ENCODE measurements around the gene GSTO2.
"Not testable (repeated sequence)": the region's sequence is repeated elsewhere in the genome, so short reads cannot be mapped to it uniquely, and the experiment has no call there.

The GSTO2 gene

DNA sequence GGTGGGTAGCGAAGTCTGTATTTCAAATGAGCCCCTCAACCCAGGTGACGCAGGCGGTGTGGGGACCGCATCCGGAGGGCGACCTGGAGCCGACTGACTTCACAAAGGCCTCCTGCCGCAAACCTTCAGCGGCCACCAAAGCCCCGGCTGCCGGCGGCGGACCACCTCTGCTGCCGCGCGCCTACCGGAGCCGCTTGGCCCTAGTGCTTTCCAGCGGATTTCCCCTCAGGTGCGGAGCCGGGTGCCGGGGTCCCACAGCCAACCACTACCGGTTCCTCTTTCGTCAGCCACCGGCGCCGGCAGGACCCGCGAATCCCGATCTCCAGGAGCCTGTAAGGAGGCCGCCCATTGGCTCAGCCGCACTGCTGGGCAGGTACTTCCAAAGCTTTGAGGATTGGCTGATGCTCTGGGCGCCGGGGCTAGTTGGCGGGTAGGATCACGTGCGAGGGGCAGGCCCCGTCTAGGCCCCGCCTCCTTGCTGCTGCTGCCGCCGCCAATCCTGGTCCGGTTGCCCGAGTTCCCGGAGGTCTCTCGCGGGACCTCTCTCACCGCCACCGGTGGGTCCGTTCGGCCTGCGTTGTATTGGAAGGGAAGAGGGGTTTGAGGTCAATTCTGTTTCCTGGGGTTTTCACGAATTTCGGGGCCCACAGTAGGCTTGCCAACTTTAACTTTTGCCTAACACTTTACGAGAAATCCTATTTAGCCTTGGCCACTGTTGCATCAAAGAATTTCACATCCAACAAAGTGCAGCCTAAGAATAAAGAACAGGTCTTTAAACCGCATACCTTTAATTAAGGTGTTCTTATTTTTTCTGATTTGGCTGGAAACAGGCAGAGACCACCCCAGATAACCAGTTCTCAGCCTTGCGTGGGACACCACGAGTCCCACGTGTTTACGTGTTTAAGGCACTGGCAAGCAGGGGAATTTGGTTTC lies at the start of gene GSTO2:
TSS of gene GSTO2 (plus strand) at position 472 of the 933 bp plus-strand sequence. CDS start 5,732 bp downstream, outside the sequence.
- DNase-seq = peak; percentile 95

DNA sequence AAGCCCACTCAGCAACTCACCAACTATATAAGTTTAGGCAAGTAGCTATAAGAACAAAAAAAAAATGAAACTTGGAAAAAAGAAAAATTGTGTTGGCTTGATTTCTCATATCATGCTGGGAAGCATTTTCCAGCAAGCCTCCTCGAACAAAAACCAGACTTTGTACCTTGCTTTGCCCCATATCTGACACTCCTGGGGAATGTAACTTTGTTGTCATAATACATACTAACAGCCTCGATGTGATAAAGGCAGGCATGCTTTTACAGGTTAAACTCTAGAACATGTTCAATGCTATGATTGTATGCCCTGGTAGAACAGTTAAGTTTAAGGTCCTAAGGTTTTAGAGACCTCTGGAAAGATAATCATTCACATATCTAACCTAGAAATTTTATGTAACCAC lies 48.5 kb upstream of the GSTO2 start:
- no peak for DNase-seq

DNA sequence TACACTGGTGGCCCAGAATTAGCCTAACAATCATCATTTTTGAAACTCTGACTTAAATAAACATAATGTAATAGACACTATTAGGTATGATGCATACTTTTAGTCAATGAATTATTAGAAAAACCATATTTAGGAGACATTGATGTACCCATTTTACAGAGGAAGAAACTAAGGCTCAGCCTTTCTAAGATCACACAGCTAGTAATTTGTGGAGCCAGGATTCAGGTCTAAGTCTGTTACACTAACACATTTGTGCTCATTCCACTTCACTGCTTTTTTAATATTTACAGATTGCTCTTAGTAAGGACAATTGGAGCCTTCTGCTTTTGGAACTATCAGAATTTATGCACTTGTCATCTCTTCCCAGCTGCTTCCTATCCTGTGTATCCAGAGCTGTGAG lies 45.7 kb upstream of the GSTO2 start:
- DNase-seq = no peak

DNA sequence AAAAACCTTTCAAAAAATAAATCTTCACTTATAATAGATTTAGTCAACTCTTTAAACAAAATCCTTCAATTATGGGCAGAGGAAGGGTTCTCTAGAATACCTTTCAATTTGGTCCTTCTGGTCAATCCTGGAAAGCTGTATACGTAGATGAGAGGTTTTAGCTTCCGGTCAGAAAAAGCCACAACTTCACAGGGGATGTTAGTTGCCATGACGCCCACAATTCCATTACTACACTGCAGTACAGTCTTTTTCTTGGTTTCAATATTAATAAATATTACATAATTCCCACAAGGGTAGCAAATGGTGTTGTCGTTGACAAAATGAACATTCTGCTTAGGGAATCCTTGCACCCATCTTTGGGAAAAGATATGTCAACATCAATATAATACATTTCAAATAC lies 38.5 kb upstream of the GSTO2 start:
- DNase-seq = peak; percentile 26

DNA sequence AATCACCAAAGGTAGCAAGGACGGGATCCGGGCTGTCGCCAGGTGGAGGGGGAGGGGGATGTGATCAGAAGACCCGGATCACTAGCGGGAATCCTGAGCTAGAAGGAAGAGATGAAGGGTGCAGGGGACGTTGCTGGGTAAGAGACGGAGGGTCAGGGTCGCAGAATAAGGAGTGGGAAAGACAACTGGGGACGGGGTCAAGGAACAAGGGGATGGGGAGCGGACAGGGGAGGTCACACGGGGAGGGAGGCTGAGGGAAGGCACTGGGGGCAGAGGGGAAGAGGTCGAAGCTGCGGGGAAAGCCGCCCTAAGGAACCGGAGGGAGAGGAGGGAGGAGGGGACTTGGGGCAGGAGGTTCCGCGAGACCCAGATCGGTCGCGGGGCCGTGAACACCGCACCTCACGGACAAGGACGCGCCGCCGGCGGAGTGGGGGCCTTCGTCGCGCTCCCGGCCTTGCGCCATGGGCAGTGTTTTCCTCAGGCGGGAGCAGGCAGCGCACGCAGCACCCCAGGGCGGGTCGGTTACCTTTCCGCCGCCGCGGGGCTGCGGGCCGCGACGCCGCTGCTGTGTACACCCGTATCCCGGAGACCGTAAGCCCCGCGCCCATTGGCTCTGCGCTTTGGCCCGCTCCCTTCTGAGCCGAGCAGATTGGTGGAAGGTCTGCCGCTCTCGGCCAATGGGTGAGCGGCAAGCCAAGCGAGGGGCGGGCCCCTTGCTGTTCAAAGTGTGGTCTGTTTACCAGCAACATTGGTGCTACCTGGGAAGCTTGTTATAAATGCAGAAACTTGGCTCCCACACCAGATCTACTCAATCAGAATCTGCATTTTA lies 37.0 kb upstream of the GSTO2 start, which contains the start of gene CFAP43:
TSS of gene CFAP43 (minus strand) at position 581 of the 829 bp plus-strand sequence. CDS start at position 463, 118 bp downstream.
- peak; percentile 98 for DNase-seq

DNA sequence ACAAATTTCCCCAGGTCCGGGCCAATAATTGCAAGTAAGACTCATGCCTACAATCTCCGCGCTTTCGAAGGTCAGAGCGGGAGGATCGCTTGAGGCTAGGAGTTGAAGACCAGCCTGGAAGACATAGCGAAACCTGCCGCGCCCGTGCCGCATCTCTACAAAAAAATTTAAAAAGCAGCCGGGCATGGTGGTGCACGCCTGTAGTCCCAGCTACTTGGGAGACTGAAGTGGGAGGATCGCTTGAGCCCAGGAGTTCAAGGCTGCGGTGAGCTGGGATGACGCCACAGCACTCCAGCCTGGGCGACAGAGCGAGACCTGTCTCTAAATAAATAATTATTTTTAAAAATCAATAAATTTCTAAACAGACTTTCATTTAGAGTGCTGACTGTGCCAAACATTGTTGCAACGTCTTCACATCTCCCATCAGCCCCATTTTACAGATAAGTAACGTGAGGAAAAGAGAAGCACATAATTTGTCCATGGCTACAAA lies 36.3 kb upstream of the GSTO2 start:
- DNase-seq = no peak

DNA sequence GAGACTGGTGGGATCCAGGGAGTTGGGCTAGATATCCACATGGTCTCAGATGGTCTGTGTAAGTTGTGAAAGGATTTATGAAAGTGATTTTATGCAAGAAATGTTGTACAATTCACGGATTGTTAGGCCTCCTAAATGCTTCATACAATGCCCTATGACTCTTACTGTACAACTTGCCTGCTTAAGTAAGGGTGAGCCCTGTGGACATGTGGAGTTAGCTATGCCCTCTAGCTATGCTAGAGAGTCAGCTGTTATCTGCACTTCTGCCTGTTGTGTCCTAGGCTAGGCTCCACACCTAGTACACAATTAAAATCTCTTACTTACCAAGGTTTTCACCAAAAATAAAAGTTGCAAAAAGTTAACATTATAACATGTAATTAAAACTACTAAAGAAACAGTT lies 35.2 kb upstream of the GSTO2 start:
- no peak for DNase-seq

DNA sequence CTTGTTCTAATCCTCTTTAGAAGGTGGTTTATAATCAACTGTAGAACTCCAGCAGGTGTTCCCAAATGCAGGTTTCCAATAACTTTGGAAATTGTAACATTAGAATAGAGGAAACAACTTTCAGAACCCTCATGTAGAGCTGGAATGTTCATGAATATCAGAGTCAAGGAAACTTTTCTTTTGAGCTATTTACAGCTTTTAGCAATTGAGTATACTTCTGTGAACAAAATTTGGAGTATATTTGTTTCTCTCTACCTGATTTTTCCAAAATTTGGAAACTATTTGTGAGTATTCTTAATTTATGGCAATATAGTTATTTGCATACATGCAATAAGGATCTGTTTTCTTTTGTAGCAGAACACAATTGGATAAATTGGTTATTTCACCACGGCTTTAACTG lies 34.0 kb upstream of the GSTO2 start:
- no peak for DNase-seq

DNA sequence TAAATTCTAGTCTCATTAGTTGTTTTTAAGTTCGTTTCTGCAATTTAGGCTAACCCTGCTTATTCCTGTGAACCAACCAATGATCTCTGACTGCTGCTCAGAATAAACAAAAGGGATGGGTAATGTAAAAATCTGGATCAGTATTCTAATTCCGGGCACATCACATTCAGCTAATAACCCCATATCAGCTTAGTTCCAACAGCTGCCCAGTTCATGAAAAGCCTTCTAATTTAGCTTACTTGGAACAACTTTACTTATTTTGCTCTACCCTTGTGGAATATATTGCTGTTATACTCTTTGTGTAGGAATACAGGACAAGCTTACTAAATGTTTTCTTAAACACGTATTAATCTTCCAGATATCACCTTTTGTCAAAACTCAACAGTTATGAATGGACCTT lies 33.2 kb upstream of the GSTO2 start:
- DNase-seq = no peak

DNA sequence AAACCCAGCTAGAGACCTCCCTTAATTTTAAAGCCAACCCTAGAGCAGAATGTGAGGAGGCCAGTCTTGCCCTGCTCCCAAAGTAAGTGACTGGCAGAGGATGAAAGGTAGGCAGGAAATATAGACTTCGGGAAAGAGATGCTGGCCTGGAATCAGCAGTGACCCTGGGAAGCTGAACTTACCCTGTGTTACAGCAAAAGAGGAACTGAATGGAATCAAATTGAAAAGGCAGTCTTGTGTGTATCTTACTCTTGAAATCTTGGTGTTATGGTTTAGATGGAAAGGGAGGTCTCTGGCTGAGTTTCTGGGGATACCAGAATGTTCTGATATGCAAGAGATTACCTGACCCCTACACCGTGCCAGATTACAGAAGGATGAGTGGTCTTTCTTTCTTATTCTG lies 28.9 kb upstream of the GSTO2 start:
- no peak for DNase-seq

DNA sequence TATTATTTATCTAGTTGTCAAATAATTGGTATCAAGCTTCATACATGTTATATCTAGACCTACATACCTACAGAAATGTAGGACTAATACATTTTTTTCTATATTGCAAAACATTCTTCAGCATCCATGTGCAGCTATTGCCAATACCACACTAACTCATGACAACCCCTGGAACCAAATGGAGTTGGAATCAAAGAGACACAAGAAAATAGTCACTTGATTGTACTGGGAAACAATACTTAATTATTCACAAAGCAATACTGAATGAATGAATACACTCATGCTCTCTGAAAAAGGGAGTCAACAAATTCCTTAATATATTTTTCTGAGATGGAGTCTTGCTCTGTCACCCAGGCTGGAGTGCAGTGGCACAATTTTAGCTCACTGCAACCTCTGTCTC lies 26.4 kb upstream of the GSTO2 start:
- DNase-seq = no peak

DNA sequence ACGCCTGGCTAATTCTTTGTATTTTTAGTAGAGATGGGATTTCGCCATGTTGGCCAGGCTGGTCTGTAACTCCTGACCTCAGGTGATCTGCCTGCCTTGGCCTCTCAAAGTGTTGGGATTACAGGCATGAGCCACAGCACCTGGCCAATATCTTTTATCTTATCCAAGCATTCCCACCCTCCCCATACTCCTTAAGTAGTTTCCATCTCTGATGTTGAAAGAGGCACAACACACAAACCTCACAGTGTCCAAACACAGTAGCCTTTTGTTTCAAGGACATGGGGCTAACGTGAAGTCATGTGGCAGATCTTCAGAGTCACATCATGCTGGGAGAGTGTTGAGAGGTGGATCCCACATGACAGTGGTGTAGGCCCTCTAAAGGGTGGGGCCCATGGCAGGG lies 26.0 kb upstream of the GSTO2 start:
- not testable (repeated sequence) for DNase-seq

DNA sequence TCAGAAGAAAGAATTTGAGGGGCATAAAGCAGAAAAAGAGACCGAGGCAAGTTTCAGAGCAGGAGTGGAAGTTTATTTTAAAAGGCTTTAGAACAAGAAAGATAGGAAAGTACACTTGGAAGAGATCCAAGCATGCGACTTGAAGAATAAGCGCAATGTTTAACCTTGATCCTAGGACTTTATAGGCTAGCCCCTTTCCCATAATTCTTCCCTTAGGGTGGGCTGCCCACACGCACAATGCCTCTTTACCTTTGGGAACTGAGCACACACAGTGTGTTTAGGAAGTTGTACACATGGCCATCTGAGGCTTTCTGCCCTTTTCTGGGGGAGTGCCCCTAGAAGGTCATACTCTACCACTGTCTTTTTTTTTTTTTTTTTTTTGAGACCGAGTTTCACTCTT lies 25.5 kb upstream of the GSTO2 start:
- no peak for DNase-seq

DNA sequence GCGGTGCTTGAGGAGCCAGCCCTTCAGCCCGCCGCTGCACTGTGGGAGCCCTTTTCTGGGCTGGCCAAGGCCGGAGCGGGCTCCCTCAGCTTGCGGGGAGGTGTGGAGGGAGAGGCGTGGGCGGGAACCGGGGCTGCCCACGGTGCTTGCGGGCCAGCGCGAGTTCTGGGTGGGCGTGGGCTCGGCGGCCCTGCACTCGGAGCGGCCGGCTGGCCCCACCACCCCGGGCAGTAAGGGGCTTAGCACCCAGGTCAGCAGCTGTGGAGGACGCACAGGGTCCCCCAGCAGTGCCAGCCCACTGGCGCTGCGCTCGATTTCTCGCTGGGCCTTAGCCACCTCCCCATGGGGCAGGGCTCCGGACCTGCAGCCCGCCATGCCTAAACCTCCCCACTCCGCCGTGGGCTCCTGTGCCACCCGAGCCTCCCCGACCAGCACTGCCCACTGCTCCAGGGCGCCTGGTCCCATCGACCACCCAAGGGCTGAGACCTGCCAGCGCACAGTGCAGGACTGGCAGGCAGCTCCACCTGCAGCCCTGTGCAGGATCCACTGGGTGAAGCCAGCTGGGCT lies 23.8 kb upstream of the GSTO2 start:
- DNase-seq = no peak

DNA sequence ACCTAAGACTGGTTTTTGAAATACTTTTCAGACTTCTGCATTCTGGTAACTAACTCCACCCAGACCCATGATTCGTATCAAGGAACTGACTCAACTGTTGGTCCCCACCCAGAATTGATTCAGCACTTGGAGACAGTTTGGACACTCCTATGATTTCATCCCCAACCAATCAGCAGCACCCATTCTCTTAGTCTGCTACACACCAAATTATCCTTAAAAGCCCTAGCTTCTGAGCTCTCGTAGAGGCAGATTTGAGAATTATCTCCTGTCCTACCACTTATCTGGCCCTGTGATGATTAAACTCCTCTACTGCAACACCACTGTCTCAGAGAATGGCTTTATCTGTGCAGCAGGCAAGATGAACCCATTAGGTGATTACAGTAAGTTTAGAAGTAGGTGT lies 22.0 kb upstream of the GSTO2 start:
- peak; percentile 97 for DNase-seq

DNA sequence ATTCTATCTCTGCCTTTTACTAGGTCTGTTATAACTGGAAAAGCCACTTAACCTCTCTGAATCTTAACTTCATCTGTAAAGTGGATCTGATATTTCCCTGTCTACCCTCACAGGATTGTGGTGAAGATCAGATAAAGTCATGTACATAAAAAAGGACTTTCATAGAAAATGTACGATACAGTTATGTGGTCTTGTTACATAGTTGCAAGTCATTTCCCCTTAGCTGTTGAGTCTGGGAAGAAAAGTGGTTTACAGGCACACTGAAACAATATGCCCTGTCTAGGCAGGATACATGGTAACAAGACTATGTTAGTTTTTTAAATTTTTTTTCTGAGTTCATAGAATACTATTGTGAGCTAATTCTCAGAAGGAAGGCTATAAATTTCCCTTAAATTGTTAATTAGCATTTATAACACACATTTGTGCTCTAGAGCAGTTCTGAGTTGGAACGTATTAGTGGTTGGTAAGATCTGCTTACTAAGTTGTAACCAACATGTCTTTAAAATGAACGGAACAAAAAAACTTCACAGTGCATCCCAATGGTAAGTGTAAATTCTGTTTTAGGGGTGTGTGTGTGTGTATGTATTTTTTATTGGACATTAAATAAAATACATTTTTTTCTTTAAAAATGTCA lies 21.4 kb upstream of the GSTO2 start:
- DNase-seq = peak; percentile 39

DNA sequence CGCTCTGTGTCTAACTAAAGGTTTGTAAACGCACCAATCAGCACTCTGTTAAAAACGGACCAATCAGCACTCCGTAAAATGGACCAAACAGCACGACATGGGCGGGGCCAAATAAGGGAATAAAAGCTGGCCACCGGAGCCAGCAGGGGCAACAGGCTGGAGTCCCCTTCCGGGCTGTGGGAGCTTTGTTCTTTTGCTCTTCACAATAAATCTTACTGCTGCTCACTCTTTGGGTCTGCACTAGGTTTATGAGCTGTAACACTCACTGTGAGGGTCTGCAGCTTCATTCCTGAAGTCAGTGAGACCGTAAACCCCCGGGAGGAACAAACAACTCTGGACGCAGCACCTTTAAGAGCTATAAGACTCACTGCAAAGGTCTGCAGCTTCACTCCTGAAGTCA lies 20.1 kb upstream of the GSTO2 start:
- DNase-seq = not testable (repeated sequence)

DNA sequence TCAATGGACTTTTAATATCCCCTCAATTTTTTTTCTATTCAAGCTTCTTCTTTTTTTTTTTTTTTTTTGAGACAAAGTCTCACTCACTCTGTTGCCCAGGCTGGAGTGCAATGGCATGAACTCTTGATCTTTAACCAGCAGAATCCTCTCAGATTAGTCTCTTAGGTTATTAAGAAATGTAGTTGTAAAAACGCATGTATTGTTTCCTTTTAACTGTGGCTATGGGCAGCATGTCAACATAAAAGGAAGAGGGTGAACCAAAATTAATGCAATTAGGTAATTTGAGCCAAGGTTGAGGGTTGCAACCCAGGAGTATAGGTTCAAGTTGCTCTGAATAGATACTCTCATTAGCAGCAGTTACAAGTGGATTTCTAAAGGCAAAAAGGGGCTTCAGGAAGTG lies 18.6 kb upstream of the GSTO2 start:
- no peak for DNase-seq

DNA sequence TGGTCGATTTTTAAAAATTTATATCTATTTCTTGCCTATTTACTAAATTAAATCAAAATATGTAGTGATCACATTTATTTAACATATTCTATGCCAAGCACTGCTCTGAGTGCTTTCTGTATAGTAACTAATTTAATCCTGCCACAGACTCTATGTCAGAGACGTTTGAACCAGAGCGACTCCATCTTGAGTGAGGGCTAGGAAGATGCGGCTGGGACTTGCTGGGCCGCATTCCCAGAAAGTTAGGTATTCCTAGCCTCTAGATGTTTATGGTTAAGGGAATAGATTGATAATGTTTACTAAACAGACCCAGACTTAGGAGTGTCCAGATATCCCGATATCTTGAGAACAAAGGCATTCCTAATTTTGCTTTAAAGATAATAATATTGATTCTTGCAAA lies 17.5 kb upstream of the GSTO2 start:
- DNase-seq = no peak

DNA sequence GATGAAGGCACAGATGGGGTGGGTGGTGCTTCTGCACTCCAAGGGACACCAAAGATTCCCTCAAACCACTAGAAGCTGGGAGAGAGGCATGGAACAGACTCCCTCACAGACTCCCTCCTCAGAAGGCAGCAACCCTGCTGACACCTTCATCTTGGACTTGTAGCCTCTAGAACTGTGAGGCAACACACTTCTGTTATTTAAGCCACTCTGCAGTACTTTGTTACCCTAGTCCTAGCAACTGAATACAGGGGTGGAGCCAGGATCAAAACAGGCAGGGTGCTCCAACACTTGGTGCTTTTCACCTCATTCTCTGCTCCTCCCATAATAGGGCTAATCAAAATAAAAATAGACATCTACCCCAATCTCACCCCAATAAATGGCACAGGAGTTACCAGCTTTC lies 16.6 kb upstream of the GSTO2 start:
- no peak for DNase-seq

DNA sequence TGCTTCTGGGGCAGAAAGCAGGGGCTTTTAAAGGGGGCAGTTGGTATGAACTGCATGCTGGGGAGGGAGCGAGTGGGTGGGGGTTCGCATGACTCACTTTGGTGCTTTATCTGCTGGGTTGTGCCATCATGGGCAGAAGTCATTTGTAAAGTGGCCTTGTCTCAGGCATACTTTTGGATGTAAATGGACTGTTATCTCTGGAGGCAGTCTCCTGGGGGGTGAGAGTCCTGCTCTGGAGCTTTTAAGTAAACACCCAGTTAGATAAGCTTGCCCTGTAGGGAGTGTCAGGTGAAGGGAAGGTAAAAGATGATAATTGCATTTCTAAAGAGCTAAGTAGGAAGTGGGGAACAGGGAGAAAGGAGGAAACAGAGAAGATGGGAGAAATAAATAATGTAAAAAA lies 15.9 kb upstream of the GSTO2 start:
- peak; percentile 22 for DNase-seq

DNA sequence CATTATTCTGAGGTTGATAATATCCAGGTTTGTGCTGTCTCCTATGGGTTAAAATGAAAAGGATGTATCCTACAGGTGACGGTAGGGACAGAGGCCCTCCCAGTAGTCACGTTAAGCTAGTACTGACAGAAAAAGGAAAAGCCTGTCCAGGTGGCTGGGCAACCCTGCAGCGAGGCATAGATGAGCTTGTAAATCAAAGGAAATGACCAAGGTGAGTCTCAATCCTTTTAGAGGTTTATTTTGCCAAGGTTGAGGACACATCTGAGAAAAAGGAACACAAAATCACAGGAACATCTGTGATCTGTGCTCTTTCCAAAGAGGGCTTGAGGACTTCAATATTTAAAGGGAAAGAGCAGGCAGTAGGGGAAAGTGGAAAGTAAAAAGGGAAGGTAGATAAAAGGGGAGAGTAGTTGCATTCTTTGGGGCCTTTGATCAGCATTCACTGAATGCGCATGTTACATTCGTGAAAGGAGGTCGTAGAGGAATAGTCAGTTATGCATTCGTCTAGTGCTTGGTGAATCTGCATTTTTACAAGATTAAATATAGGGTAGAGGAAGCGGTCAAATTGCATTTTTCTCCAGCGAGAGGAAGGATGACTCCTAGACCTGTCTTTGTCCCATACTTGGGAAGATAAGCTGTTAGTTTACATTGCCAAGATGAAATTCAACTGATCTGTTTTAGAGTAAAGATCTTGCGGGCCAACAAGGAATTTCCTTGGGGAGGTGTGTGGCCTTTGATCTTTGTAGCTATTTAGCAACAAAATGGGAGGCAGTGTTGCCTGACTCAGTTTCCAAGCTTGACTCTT lies 15.2 kb upstream of the GSTO2 start:
- no peak for DNase-seq

Measured in suppressor macrophage treated with lipopolysaccharide for 4 hours (primary cell).